ENCODE measurements around the gene TMEM30A.

GRCh38 chr6:75315978-75316377 is 31.4 kb upstream of the TMEM30A start:
- TF ChIP-seq POLR2A (IDR thresholded peaks at IDR 0.05) (no peak), CTCF (IDR thresholded peaks at IDR 0.05) (no peak)

Data from heart left ventricle (tissue), 13 donors.